GM20000 (cell line): ENCODE data around the gene TPP1.

Experiments used
- DNase-seq: peaks from one replicate; pipeline ENCODE4 v3.0.0; 2012; ENCODE audit warnings: low spot score
- TF ChIP-seq, protein P1 (sequence below): IDR thresholded peaks from 2 replicates; pipeline ENCODE4 v1.5.1; 2012; ENCODE audit warnings: mild to moderate bottlenecking, control low read depth; ENCODE audit errors: extremely low read depth, missing control alignments

TPP1 gene

DNA sequence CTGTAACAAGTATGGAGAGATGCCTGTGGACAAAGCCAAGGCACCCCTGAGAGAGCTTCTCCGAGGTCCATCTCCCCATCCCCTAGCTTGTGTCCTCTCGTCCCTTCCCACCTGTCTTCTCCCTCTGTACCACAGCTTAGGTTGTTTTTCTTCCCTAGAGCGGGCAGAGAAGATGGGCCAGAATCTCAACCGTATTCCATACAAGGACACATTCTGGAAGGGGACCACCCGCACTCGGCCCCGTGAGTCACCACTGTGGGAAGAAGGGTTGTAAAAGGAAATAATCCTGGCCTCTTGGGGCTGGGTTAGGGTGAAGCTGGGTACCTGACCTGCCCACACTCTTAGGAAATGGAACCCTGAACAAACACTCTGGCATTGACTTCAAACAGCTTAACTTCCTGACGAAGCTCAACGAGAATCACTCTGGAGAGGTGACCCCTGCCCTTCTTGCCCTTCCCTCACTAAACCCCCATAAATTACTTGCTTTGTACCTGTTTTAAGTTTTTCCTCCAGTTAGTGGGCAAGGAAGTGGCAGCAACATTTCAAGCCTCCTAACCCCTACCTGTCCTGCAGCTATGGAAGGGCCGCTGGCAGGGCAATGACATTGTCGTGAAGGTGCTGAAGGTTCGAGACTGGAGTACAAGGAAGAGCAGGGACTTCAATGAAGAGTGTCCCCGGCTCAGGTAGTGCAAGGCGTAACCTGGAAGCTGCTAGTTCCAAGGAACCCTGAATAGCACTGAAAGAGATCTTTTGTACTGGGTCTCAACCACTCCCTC, 10.3 kb downstream of the TPP1 start:
- DNase-seq: no peak
- TF ChIP-seq, protein P1, sequence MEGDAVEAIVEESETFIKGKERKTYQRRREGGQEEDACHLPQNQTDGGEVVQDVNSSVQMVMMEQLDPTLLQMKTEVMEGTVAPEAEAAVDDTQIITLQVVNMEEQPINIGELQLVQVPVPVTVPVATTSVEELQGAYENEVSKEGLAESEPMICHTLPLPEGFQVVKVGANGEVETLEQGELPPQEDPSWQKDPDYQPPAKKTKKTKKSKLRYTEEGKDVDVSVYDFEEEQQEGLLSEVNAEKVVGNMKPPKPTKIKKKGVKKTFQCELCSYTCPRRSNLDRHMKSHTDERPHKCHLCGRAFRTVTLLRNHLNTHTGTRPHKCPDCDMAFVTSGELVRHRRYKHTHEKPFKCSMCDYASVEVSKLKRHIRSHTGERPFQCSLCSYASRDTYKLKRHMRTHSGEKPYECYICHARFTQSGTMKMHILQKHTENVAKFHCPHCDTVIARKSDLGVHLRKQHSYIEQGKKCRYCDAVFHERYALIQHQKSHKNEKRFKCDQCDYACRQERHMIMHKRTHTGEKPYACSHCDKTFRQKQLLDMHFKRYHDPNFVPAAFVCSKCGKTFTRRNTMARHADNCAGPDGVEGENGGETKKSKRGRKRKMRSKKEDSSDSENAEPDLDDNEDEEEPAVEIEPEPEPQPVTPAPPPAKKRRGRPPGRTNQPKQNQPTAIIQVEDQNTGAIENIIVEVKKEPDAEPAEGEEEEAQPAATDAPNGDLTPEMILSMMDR: no peak

GRCh38 chr11:6608011-6608410, 11.2 kb downstream of the TPP1 start:
- TF ChIP-seq, protein P1: no peak
- DNase-seq: no peak

- no peak for DNase-seq
- TF ChIP-seq, protein P1: no peak
Measured at GRCh38 chr11:6607190-6607795, 11.9 kb downstream of the TPP1 start.

GRCh38 chr11:6606471-6607189, 12.6 kb downstream of the TPP1 start:
- TF ChIP-seq, protein P1: no peak
- DNase-seq: peak; percentile 88

DNA sequence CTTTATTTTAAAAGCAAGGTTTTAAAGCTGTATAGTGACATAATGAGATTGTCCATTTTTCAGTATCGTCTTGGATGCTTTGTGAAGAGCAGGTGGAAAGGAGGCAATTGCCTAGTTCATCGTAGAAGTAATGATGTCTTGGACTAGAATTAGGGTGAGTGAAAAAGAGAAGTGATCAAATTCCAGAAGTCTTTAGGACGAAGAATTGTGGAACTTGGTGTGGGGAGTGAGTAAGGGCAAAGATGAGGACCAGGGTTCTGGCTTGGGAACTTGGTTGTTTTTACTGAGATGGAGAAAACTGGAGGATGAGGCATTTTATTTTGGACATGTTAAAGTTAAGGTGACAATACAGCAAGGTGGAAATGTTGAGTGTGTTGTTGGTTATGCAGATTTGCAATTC, 14.4 kb downstream of the TPP1 start:
- TF ChIP-seq, protein P1: no peak
- DNase-seq: no peak

- DNase-seq: peak; percentile 83
Measured at GRCh38 chr11:6604081-6604626, 15.1 kb downstream of the TPP1 start.

More at GRCh38 chr11:6604081-6604626, 15.1 kb downstream of the TPP1 start:
- TF ChIP-seq, protein P1: peak; percentile 21
